ENCODE data around the gene PDE6D.

PDE6D gene

DNA sequence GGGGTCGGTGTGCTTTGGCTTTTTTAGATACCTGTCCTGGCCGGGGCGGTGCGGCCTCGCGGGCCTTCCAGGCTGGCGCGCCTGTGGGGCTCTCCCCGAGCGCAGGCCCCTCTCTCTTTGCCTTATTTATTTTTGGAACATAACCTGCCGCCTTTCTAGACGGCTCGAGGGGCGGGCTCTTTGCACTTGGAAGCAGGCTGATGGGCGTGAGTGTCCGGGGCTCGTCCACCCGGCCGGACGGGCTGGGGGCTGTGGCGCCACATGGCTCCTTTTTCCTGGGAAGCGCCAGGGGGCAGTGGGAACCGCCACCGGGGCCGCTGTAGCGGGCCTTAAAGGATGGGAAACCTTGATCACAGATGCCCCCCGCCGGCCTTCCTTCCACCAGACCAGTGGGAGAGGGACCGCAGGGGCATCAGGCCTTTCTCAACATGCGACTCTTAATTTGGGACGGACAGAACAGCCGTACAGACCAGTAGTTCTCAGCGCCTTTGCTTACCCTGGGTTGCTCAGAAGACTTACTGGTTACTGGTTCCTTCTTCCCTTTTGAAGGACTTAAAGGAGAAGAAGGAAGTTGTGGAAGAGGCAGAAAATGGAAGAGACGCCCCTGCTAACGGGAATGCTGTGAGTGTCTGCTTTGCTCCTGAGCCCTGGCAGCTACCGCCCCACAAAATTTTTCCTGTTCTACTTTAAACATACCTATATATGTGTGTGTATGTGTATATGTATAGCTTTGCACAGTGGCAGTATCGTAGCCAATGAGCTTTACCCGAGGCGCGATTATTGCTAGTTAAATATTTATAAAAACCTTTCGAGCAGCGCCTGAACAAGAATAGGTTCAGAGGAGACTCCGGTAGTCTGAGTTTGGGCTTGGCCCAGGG lies 70.0 kb downstream of the PDE6D start:
- peak in 1 of 3 donors; percentile 33 for DNase-seq
- ChIA-PET POLR2A (interaction anchor here (0.5 kb wide), 1 partner anchor 12 kb away, joined by 4 read pairs; no protein-coding TSS in a partner anchor), CTCF (interaction anchor here (0.7 to 10.0 kb wide), 4 partner anchors 31 to 101 kb away, joined by 3 to 417 read pairs (median 90); no protein-coding TSS in a partner anchor)
- peak overlapping the region; percentile 77 to 96 (median 91) for H3K4me3 ChIP-seq (ENCODE audit: control insufficient read depth in 1 of 7, extremely low read depth in 1 of 7, insufficient read depth in 4 of 7, low read depth in 2 of 7, low read length in 6 of 7)
- H3K4me1 ChIP-seq (ENCODE audit: control extremely low read depth in 1 of 4, control insufficient read depth in 4 of 4, insufficient read depth in 4 of 4, low read length in 3 of 4): peaks cover 8 to 47% (median 41%) of the 10 kb centered on the region in 4 experiments
- no peaks in the 10 kb centered on the region for H3K27me3 ChIP-seq (replicated peaks in 2 of 5; ENCODE audit: control insufficient read depth in 4 of 5, insufficient read depth in 5 of 5, low read length in 4 of 5)
- 3% methylated on average over 34 of the region's 43 CpGs for WGBS (ENCODE audit: insufficient coverage)
- H3K9me3 ChIP-seq (ENCODE audit: control extremely low read depth in 1 of 5, control insufficient read depth in 4 of 5, insufficient read depth in 2 of 5, low read depth in 1 of 5, low read length in 4 of 5): no peaks in the 10 kb centered on the region
- peak overlapping the region; percentile 74 to 87 for H3K27ac ChIP-seq (ENCODE audit: insufficient read depth in 1 of 2, low read depth in 1 of 2, low read length in 2 of 2, poor library complexity in 1 of 2, severe bottlenecking in 2 of 2)
- H3K36me3 ChIP-seq (ENCODE audit: control insufficient read depth in 4 of 4, insufficient read depth in 4 of 4, low read length in 3 of 4): peaks cover 0 to 41% (median 21%) of the 10 kb centered on the region in 4 experiments

DNA sequence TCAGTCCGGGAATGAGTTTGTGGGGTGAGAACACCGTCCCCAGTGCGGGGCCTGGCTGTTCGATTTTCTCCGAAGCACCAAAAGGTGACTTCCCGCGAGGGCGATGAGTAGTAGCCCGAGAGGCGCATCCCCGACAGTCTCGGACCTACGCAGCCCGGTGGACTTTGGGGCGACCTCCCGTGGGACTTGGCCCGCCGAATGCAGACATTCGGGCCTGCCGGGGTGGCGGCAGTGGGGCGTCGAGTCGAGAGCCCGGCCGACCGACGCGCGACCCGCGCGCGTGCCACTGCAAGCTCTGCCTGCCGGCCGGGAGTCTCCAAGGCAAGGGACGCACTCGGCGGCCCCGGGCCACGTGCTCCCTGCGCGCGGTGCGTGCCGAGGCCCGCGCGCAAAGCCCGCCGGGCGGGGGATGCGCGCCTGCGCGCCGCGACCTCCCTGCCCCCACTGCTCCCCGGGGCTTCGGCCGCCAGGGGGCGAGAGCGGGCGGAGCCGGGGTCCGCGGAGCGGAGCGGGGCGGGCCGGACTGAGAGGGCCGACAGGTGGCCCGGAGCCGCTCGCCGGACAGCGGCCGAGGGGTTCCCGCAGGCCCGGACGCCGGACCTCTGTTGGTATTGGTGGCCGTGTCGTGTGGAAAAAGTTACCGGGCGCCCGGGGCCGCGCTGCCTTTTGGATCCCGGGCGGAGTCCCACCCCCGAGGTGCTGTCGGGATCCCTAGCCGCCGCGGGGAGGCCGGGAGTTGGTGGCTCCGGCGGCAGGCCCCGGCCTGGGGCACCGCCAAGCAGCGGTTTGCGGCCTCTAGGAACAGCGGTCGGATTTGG lies 70.9 kb downstream of the PDE6D start:
- Histone ChIP-seq H3K36me3 (ENCODE audit: control insufficient read depth in 4 of 4, insufficient read depth in 4 of 4, low read length in 3 of 4) (peaks cover 0 to 38% (median 20%) of the 10 kb centered on the region in 4 experiments), H3K27ac (ENCODE audit: insufficient read depth in 1 of 2, low read depth in 1 of 2, low read length in 2 of 2, poor library complexity in 1 of 2, severe bottlenecking in 2 of 2) (peak overlapping the region; percentile 88 to 93), H3K4me1 (ENCODE audit: control extremely low read depth in 1 of 4, control insufficient read depth in 4 of 4, insufficient read depth in 4 of 4, low read length in 3 of 4) (peaks cover 8 to 56% (median 45%) of the 10 kb centered on the region in 4 experiments), H3K9me3 (ENCODE audit: control extremely low read depth in 1 of 5, control insufficient read depth in 4 of 5, insufficient read depth in 2 of 5, low read depth in 1 of 5, low read length in 4 of 5) (no peaks in the 10 kb centered on the region), H3K27me3 (replicated peaks in 2 of 5; ENCODE audit: control insufficient read depth in 4 of 5, insufficient read depth in 5 of 5, low read length in 4 of 5) (no peaks in the 10 kb centered on the region), H3K4me3 (ENCODE audit: control insufficient read depth in 1 of 7, extremely low read depth in 1 of 7, insufficient read depth in 4 of 7, low read depth in 2 of 7, low read length in 6 of 7) (peak overlapping the region; percentile 83 to 96 (median 91))
- ChIA-PET CTCF (interaction anchor here (1.3 to 11.6 kb wide), 3 partner anchors 21 to 35 kb away, joined by 5 to 191 read pairs (median 51); no protein-coding TSS in a partner anchor), POLR2A (interaction anchor here (1.0 to 3.1 kb wide), 6 partner anchors 23 to 96 kb away, joined by 3 to 21 read pairs (median 4); no protein-coding TSS in a partner anchor)
- WGBS (ENCODE audit: insufficient coverage): under 1% methylated on average over 101 of the region's 105 CpGs
- DNase-seq: peak; percentile 79 to 89 (median 89)

DNA sequence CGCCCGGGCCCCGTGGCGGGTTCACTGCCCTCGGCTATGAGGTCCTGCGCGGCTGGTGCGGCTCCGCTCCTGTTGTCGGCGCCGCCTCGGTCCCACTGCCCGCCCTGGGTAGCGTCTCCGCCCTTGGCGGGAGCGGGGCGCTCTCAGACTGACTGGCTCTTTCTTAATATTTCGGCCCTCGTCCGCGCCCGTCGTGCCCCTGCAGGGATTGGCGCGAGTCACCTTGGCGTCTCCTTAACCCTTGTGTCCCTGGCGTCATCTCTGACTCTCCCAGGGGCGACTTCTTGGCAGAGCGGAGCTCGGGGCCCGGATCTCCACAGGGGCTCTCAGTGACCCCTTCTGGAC lies 71.5 kb downstream of the PDE6D start:
- Histone ChIP-seq H3K4me1 (ENCODE audit: control extremely low read depth in 1 of 4, control insufficient read depth in 4 of 4, insufficient read depth in 4 of 4, low read length in 3 of 4) (peaks cover 8 to 55% (median 46%) of the 10 kb centered on the region in 4 experiments), H3K9me3 (ENCODE audit: control extremely low read depth in 1 of 5, control insufficient read depth in 4 of 5, insufficient read depth in 2 of 5, low read depth in 1 of 5, low read length in 4 of 5) (no peaks in the 10 kb centered on the region), H3K27me3 (replicated peaks in 2 of 5; ENCODE audit: control insufficient read depth in 4 of 5, insufficient read depth in 5 of 5, low read length in 4 of 5) (no peaks in the 10 kb centered on the region), H3K27ac (ENCODE audit: insufficient read depth in 1 of 2, low read depth in 1 of 2, low read length in 2 of 2, poor library complexity in 1 of 2, severe bottlenecking in 2 of 2) (peak overlapping the region; percentile 88 to 93), H3K36me3 (ENCODE audit: control insufficient read depth in 4 of 4, insufficient read depth in 4 of 4, low read length in 3 of 4) (peaks cover 0 to 37% (median 20%) of the 10 kb centered on the region in 4 experiments), H3K4me3 (ENCODE audit: control insufficient read depth in 1 of 7, extremely low read depth in 1 of 7, insufficient read depth in 4 of 7, low read depth in 2 of 7, low read length in 6 of 7) (peak overlapping the region; percentile 83 to 96 (median 91))
- POLR2A ChIA-PET: interaction anchor here (1.0 to 3.1 kb wide), 6 partner anchors 22 to 96 kb away, joined by 3 to 21 read pairs (median 4); no protein-coding TSS in a partner anchor
- DNase-seq: peak in 2 of 3 donors; percentile 35 to 41
- 0% methylated on average over 33 of the region's 33 CpGs for WGBS (ENCODE audit: insufficient coverage)
- CTCF ChIA-PET: interaction anchor here (1.3 to 11.6 kb wide), 3 partner anchors 21 to 35 kb away, joined by 5 to 191 read pairs (median 51); no protein-coding TSS in a partner anchor

DNA sequence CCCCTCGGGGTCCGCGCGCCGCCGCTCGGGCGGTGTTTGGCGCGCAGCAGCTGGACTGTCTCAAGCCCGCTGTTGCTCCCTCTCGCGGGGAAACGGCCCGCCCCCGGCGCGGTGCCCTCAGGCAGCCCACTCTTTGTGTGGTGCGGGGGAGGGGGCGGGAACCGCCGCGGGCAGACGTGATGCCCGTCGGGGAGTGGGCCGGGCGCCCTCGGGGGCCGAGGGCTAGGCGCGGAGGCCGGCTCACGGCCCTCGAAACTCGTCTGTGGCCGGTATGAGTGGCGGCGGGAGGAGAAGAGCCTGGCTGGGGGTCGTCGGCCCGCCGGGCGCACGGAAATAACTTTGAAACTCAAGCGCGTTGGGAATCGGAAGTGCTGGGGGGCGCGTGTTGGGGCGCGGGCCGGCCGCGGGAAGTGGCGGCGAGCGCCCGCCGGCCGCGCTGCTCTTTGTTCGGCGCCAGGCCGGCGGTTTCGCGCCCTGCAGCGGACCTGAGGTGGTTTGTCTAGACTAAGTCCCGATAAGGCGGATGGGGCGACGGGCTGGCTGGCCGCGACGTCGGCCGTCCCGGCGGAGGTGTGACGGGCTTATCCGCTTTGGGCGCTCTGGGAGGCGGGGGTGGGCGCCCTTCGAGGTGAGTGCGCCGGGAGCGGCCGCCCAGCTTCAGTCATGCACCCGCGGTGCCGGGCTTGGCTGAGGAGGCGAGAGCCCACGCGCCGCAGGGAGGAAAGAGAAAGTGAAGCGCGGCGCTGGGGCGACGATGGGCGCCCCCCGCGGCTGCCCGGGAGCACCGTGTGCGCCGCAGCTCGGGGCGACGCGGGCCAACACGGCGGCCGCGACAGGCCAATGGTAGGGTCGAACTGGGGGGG lies 72.1 kb downstream of the PDE6D start:
- CTCF ChIA-PET: interaction anchor here (1.3 to 11.6 kb wide), 3 partner anchors 20 to 34 kb away, joined by 5 to 191 read pairs (median 51); no protein-coding TSS in a partner anchor
- DNase-seq: peak in 2 of 3 donors; percentile 53 to 60
- Histone ChIP-seq H3K4me1 (ENCODE audit: control extremely low read depth in 1 of 4, control insufficient read depth in 4 of 4, insufficient read depth in 4 of 4, low read length in 3 of 4) (peaks cover 8 to 49% (median 44%) of the 10 kb centered on the region in 4 experiments), H3K27me3 (replicated peaks in 2 of 5; ENCODE audit: control insufficient read depth in 4 of 5, insufficient read depth in 5 of 5, low read length in 4 of 5) (no peaks in the 10 kb centered on the region), H3K36me3 (ENCODE audit: control insufficient read depth in 4 of 4, insufficient read depth in 4 of 4, low read length in 3 of 4) (peaks cover 0 to 31% (median 17%) of the 10 kb centered on the region in 4 experiments), H3K9me3 (ENCODE audit: control extremely low read depth in 1 of 5, control insufficient read depth in 4 of 5, insufficient read depth in 2 of 5, low read depth in 1 of 5, low read length in 4 of 5) (no peaks in the 10 kb centered on the region), H3K27ac (ENCODE audit: insufficient read depth in 1 of 2, low read depth in 1 of 2, low read length in 2 of 2, poor library complexity in 1 of 2, severe bottlenecking in 2 of 2) (peak overlapping the region; percentile 88 to 93), H3K4me3 (ENCODE audit: control insufficient read depth in 1 of 7, extremely low read depth in 1 of 7, insufficient read depth in 4 of 7, low read depth in 2 of 7, low read length in 6 of 7) (peak overlapping the region; percentile 83 to 96 (median 91))
- under 1% methylated on average over 92 of the region's 118 CpGs for WGBS (ENCODE audit: insufficient coverage)
- POLR2A ChIA-PET: interaction anchor here (0.6 to 3.1 kb wide), 12 partner anchors 19 to 95 kb away, joined by 3 to 21 read pairs (median 6); no protein-coding TSS in a partner anchor

DNA sequence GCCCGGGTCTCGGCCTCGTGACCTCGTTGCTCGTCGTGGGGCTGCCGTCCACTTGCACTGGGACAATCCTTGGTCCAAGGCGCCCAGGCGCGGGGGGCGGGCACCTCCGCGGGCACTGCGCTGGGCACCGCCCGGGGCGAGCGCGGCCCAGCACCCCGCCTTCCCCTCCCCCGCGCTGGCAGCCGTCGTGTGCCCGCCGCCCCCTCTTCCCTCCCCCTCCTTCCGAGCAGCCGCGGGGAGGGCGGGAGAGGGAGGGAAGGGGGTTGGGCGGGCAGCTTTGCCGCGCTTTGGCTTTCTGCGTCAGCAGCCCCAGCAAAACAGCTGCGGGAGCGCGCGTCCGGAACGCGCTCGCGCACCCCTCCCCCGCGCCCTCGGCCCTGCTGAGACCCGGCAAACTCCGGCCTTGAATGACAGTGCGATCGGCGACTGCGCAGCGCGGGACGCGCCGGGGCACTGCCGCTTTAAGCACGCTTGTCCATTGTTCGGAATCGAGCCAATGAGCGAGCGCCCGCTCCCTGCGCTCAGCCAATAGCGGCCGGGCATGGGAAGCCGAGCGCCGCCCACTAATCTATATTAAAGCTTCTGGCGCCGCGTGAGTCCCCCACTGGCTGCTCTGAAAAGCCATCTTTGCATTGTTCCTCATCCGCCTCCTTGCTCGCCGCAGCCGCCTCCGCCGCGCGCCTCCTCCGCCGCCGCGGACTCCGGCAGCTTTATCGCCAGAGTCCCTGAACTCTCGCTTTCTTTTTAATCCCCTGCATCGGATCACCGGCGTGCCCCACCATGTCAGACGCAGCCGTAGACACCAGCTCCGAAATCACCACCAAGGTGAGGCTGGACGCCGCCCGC lies 72.9 kb downstream of the PDE6D start, which contains the start of gene PTMA:
Gene PTMA (plus strand): TSS at position 599 of the 846 bp plus-strand sequence. CDS start 182 bp downstream, at position 781.
- Histone ChIP-seq H3K27me3 (replicated peaks in 2 of 5; ENCODE audit: control insufficient read depth in 4 of 5, insufficient read depth in 5 of 5, low read length in 4 of 5) (no peaks in the 10 kb centered on the region), H3K4me1 (ENCODE audit: control extremely low read depth in 1 of 4, control insufficient read depth in 4 of 4, insufficient read depth in 4 of 4, low read length in 3 of 4) (peaks cover 8 to 44% (median 38%) of the 10 kb centered on the region in 4 experiments), H3K9me3 (ENCODE audit: control extremely low read depth in 1 of 5, control insufficient read depth in 4 of 5, insufficient read depth in 2 of 5, low read depth in 1 of 5, low read length in 4 of 5) (no peaks in the 10 kb centered on the region), H3K36me3 (ENCODE audit: control insufficient read depth in 4 of 4, insufficient read depth in 4 of 4, low read length in 3 of 4) (peaks cover 0 to 25% (median 15%) of the 10 kb centered on the region in 4 experiments), H3K4me3 (ENCODE audit: control insufficient read depth in 1 of 7, extremely low read depth in 1 of 7, insufficient read depth in 4 of 7, low read depth in 2 of 7, low read length in 6 of 7) (peak within 1 kb of the TSS; percentile 86 to 97 (median 94)), H3K27ac (ENCODE audit: insufficient read depth in 1 of 2, low read depth in 1 of 2, low read length in 2 of 2, poor library complexity in 1 of 2, severe bottlenecking in 2 of 2) (peak within 1 kb of the TSS; percentile 100)
- ChIA-PET POLR2A (interaction anchor here (0.6 to 3.1 kb wide), 11 partner anchors 18 to 94 kb away, joined by 3 to 21 read pairs (median 6); no protein-coding TSS in a partner anchor), CTCF (interaction anchor here (1.9 to 11.6 kb wide), 4 partner anchors 19 to 96 kb away, joined by 7 to 191 read pairs (median 34); no protein-coding TSS in a partner anchor)
- DNase-seq: peak; percentile 100
- WGBS (ENCODE audit: insufficient coverage): under 1% methylated on average over 61 of the region's 97 CpGs
